Gastroesophageal sphincter (tissue), 4 donors: ENCODE measurements around the gene TPBG. TPM values are rescaled to one million over a fixed set of nuclear protein-coding genes. Genes with fewer than 3 reads are reported as not detected.

ENCODE experiments used
- ATAC-seq: fragments of 150-250 bp; one replicate; pipeline ENCODE4 v1.9.1; 2016; ENCODE audit warnings: mild to moderate bottlenecking, moderate library complexity
- H3K27ac ChIP-seq, 4 donors: fragments of 200-600 bp; sonication (generic) in 3 of 4; 1 replicate in 3 of 4; 2 replicates in 1 of 4; pipeline ENCODE4 v1.5.1; 2016 to 2019
- H3K27me3 ChIP-seq: fragments of 200-600 bp; sonication (generic); one replicate; pipeline ENCODE4 v1.5.1; 2019
- H3K36me3 ChIP-seq, 2 donors: fragments of 200-600 bp; sonication (generic); one replicate each; pipeline ENCODE4 v1.5.1; 2019; ENCODE audit warnings: control low read depth in 1 of 2
- H3K4me1 ChIP-seq, 3 donors: fragments of 200-600 bp; sonication (generic); 1 replicate in 2 of 3; 2 replicates in 1 of 3; pipeline ENCODE4 v1.5.1; 2016 to 2019; ENCODE audit warnings: control low read depth in 2 of 3
- H3K4me3 ChIP-seq, 2 donors: fragments of 200-600 bp; sonication (generic); one replicate each; pipeline ENCODE4 v1.5.1; 2019; ENCODE audit warnings: mild to moderate bottlenecking in 1 of 2, moderate library complexity in 1 of 2
- H3K9me3 ChIP-seq, 3 donors: fragments of 200-600 bp; sonication (generic); one replicate each; pipeline ENCODE4 v1.5.1; 2017 to 2019; ENCODE audit warnings: control low read depth in 2 of 3
- EP300 ChIP-seq: sonication (generic); formaldehyde crosslinking; IDR thresholded peaks from one replicate; pipeline ENCODE4 v1.6.1; 2017; ENCODE audit warnings: antibody characterized with exemption, mild to moderate bottlenecking
- POLR2A ChIP-seq, 2 donors: fragments of 450-650 bp; IDR thresholded peaks; one replicate each; pipeline ENCODE4 v1.6.1; 2017; ENCODE audit warnings: antibody characterized with exemption in 2 of 2, mild to moderate bottlenecking in 2 of 2, moderate library complexity in 1 of 2
- POLR2AphosphoS5 ChIP-seq: sonication (generic); formaldehyde crosslinking; IDR thresholded peaks from one replicate; pipeline ENCODE4 v1.6.1; 2017; ENCODE audit warnings: antibody characterized with exemption
- WGBS, 2 donors: methylation state at CpG; one replicate each; pipeline ENCODE4 v1.1.5; 2018; ENCODE audit warnings: low coverage in 1 of 2; 5-methylcytosine and 5-hydroxymethylcytosine counted together
- total RNA-seq, 4 donors: library from RNA; depleted of rRNA; stranded (reverse); fragments of >200 nt; gene quantifications; one replicate each; pipeline ENCODE4 v1.1.0, GENCODE V29; 2016
- TF ChIP-seq, protein P1 (sequence below), 4 experiments: fragments of 200-600 bp in 2 of 4; fragments of 450-650 bp in 2 of 4; sonication (generic) in 1 of 4; IDR thresholded peaks; one replicate each; pipeline ENCODE4 v1.5.1; 2017 to 2019; ENCODE audit warnings: antibody characterized with exemption in 4 of 4, mild to moderate bottlenecking in 2 of 4, moderate library complexity in 2 of 4

TPBG gene
- total RNA-seq, 4 donors from 2014 or later: 23.3 to 126 (median 84.5) TPM

DNA sequence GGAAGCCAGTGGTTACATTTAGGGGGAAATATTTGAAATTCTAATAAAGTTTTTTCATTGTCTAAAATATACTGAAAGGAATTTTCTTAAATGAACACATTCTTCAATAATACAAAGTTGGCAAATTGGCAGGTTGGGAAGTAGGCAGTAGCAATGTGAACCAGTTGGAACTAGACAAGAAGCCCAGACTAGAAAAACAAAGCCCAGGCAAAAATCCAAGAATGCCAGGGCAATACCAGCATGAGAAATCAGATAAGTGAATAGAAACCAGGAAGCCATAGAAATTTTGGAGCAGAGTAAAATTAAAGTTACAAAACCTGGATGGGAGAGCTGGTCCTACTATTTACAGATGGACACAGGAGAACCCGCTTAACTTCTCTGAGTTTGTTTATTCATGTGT lies 52.2 kb downstream of the TPBG start:
- Histone ChIP-seq H3K27me3 (no peaks in the 10 kb centered on the region), H3K4me1 (no peaks in the 10 kb centered on the region), H3K4me3 (no peak overlapping the region), H3K9me3 (no peaks in the 10 kb centered on the region), H3K27ac (no peak overlapping the region), H3K36me3 (no peaks in the 10 kb centered on the region)
- ATAC-seq: no peak
- no peak for TF ChIP-seq EP300
- no peak for TF ChIP-seq POLR2AphosphoS5
- no peak for TF ChIP-seq POLR2A (IDR thresholded peaks at IDR 0.05)
- TF ChIP-seq, protein P1, sequence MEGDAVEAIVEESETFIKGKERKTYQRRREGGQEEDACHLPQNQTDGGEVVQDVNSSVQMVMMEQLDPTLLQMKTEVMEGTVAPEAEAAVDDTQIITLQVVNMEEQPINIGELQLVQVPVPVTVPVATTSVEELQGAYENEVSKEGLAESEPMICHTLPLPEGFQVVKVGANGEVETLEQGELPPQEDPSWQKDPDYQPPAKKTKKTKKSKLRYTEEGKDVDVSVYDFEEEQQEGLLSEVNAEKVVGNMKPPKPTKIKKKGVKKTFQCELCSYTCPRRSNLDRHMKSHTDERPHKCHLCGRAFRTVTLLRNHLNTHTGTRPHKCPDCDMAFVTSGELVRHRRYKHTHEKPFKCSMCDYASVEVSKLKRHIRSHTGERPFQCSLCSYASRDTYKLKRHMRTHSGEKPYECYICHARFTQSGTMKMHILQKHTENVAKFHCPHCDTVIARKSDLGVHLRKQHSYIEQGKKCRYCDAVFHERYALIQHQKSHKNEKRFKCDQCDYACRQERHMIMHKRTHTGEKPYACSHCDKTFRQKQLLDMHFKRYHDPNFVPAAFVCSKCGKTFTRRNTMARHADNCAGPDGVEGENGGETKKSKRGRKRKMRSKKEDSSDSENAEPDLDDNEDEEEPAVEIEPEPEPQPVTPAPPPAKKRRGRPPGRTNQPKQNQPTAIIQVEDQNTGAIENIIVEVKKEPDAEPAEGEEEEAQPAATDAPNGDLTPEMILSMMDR (IDR thresholded peaks at IDR 0.05): no peak
- WGBS, 2 donors: 84 to 100% methylated on average over 1 of the region's 1 CpG

DNA sequence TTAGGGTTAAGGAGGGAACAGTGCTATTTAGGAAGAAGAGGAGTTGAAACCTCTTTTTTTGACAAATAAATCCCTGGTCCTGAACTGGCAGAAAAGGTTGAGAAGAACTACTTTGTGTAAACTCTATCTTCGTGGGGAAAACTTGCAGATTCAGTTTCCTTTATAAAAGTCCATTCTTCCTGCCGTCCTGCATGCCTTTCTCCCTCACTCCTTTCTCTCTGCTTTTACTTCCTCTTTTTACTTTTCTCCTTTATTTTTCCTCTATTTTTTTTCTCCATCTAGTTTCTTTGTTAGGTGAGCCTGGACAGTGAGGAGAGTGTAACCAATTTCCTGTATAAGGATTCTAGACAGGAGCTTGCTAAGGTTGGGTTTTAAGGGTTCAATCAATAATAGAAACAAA lies 52.7 kb downstream of the TPBG start:
- no peak overlapping the region for H3K4me3 ChIP-seq
- H3K4me1 ChIP-seq: no peaks in the 10 kb centered on the region
- H3K36me3 ChIP-seq: no peaks in the 10 kb centered on the region
- WGBS, 2 donors: 20 to 66% methylated on average over 1 to 2 of the region's 2 CpGs
- ATAC-seq: no peak
- no peaks in the 10 kb centered on the region for H3K9me3 ChIP-seq
- H3K27ac ChIP-seq: no peak overlapping the region
- TF ChIP-seq, protein P1 (IDR thresholded peaks at IDR 0.05): no peak
- TF ChIP-seq POLR2A (IDR thresholded peaks at IDR 0.05): no peak
- no peak for TF ChIP-seq POLR2AphosphoS5
- H3K27me3 ChIP-seq: no peaks in the 10 kb centered on the region

Other genes starting within 250 kb of the TPBG start
- gene IBTK, start 116.1 kb upstream of the TPBG start, total RNA-seq: 10 to 100 TPM; 26.9 to 42.3 (median 30.8) TPM